Measurements from ENCODE around the gene RERE.

The RERE gene

GRCh38 chr1:8420318-8420717, 397.1 kb downstream of the RERE start:
- CTCF ChIA-PET, result interaction anchor here (0.8 kb wide), 1 partner anchor 19 kb away, joined by 3 read pairs; no protein-coding TSS in a partner anchor
- POLR2A ChIA-PET, result no interaction called here
- no peak for DNase-seq (ENCODE audit: extremely low spot score)
- TF ChIP-seq SP1 (IDR thresholded peaks at IDR 0.05) (no peak), LEF1 (IDR thresholded peaks at IDR 0.05; ENCODE audit: borderline replicate concordance) (no peak), ELF4 (IDR thresholded peaks at IDR 0.05) (no peak), SUZ12 (IDR thresholded peaks at IDR 0.05) (no peak), CTBP1 (IDR thresholded peaks at IDR 0.05; ENCODE audit: borderline replicate concordance) (no peak), ARNT (IDR thresholded peaks at IDR 0.05) (no peak), HDGF (IDR thresholded peaks at IDR 0.05; ENCODE audit: borderline replicate concordance) (no peak), NFRKB (IDR thresholded peaks at IDR 0.05) (no peak), ZNF384 (IDR thresholded peaks at IDR 0.05) (no peak), FOXM1 (IDR thresholded peaks at IDR 0.05; ENCODE audit: borderline replicate concordance) (no peak), L3MBTL2 (conservative IDR thresholded peaks at IDR 0.05) (no peak)

GRCh38 chr1:8419861-8420260, 397.6 kb downstream of the RERE start:
- TF ChIP-seq LEF1 (IDR thresholded peaks at IDR 0.05; ENCODE audit: borderline replicate concordance), result no peak
- no peak for TF ChIP-seq ARNT (IDR thresholded peaks at IDR 0.05)
- no peak for TF ChIP-seq FOXK2 (IDR thresholded peaks at IDR 0.05)
- no peak for TF ChIP-seq ZNF384 (IDR thresholded peaks at IDR 0.05)
- no peak for TF ChIP-seq HDGF (IDR thresholded peaks at IDR 0.05; ENCODE audit: borderline replicate concordance)
- no peak for TF ChIP-seq ELF4 (IDR thresholded peaks at IDR 0.05)
- no peak for TF ChIP-seq NFRKB (IDR thresholded peaks at IDR 0.05)
- no peak for TF ChIP-seq SP1 (IDR thresholded peaks at IDR 0.05)
- TF ChIP-seq L3MBTL2 (conservative IDR thresholded peaks at IDR 0.05), result no peak
- TF ChIP-seq FOXM1 (IDR thresholded peaks at IDR 0.05; ENCODE audit: borderline replicate concordance), result no peak
- TF ChIP-seq SUZ12 (IDR thresholded peaks at IDR 0.05), result no peak
- TF ChIP-seq CTBP1 (IDR thresholded peaks at IDR 0.05; ENCODE audit: borderline replicate concordance), result no peak
- TF ChIP-seq PKNOX1 (IDR thresholded peaks at IDR 0.05), result no peak
- no peak for TF ChIP-seq BHLHE40 (IDR thresholded peaks at IDR 0.05; ENCODE audit: borderline replicate concordance)
- no peak for TF ChIP-seq FOXA1 (IDR thresholded peaks at IDR 0.05)
- TF ChIP-seq TARDBP (IDR thresholded peaks at IDR 0.05), result no peak

GRCh38 chr1:8419172-8419571, 398.3 kb downstream of the RERE start:
- TF ChIP-seq ARNT (IDR thresholded peaks at IDR 0.05), result no peak
- DNase-seq (ENCODE audit: extremely low spot score), result no peak
- ChIA-PET CTCF (interaction anchor here (0.7 kb wide), 1 partner anchor 26 kb away, joined by 3 read pairs; no protein-coding TSS in a partner anchor), POLR2A (no interaction called here)

More at GRCh38 chr1:8419861-8420260, 397.6 kb downstream of the RERE start:
- CTCF ChIA-PET, result interaction anchor here (0.8 kb wide), 1 partner anchor 19 kb away, joined by 3 read pairs; no protein-coding TSS in a partner anchor
- POLR2A ChIA-PET, result no interaction called here
- no peak for DNase-seq (ENCODE audit: extremely low spot score)

- no peak for DNase-seq (ENCODE audit: extremely low spot score)
- ChIA-PET POLR2A (no interaction called here), CTCF (interaction anchor here (0.6 to 1.3 kb wide), 3 partner anchors 9 to 161 kb away, joined by 3 to 6 read pairs (median 5); no protein-coding TSS in a partner anchor)
- TF ChIP-seq ELF4 (IDR thresholded peaks at IDR 0.05) (no peak), TARDBP (IDR thresholded peaks at IDR 0.05) (no peak), CTBP1 (IDR thresholded peaks at IDR 0.05; ENCODE audit: borderline replicate concordance) (no peak), SP1 (IDR thresholded peaks at IDR 0.05) (no peak), PKNOX1 (IDR thresholded peaks at IDR 0.05) (no peak)
Measured at GRCh38 chr1:8418301-8418700, 399.1 kb downstream of the RERE start.

- TF ChIP-seq CTBP1 (IDR thresholded peaks at IDR 0.05; ENCODE audit: borderline replicate concordance) (no peak), ARNT (IDR thresholded peaks at IDR 0.05) (no peak), TARDBP (IDR thresholded peaks at IDR 0.05) (no peak), HDGF (IDR thresholded peaks at IDR 0.05; ENCODE audit: borderline replicate concordance) (no peak), SUZ12 (IDR thresholded peaks at IDR 0.05) (no peak), FOXM1 (IDR thresholded peaks at IDR 0.05; ENCODE audit: borderline replicate concordance) (no peak)
- POLR2A ChIA-PET, result no interaction called here
- CTCF ChIA-PET, result interaction anchor here (0.7 to 1.3 kb wide), 2 partner anchors 8 to 161 kb away, joined by 3 to 5 read pairs; no protein-coding TSS in a partner anchor
- DNase-seq (ENCODE audit: extremely low spot score), result no peak
Measured at GRCh38 chr1:8417625-8418024, 399.8 kb downstream of the RERE start.

- POLR2A ChIA-PET, result no interaction called here
- no peak for DNase-seq (ENCODE audit: extremely low spot score)
- CTCF ChIA-PET, result no interaction called here
- TF ChIP-seq LEF1 (IDR thresholded peaks at IDR 0.05; ENCODE audit: borderline replicate concordance), result no peak
- no peak for TF ChIP-seq HDGF (IDR thresholded peaks at IDR 0.05; ENCODE audit: borderline replicate concordance)
- TF ChIP-seq FOXK2 (IDR thresholded peaks at IDR 0.05), result no peak
- TF ChIP-seq FOXA1 (IDR thresholded peaks at IDR 0.05), result no peak
- TF ChIP-seq SP1 (IDR thresholded peaks at IDR 0.05), result no peak
- TF ChIP-seq SUZ12 (IDR thresholded peaks at IDR 0.05), result no peak
- no peak for TF ChIP-seq BHLHE40 (IDR thresholded peaks at IDR 0.05; ENCODE audit: borderline replicate concordance)
- TF ChIP-seq ELF4 (IDR thresholded peaks at IDR 0.05), result no peak
- no peak for TF ChIP-seq L3MBTL2 (conservative IDR thresholded peaks at IDR 0.05)
Measured at GRCh38 chr1:8416881-8417280, 400.6 kb downstream of the RERE start.

- POLR2A ChIA-PET, result no interaction called here
- TF ChIP-seq NFRKB (IDR thresholded peaks at IDR 0.05), result no peak
- TF ChIP-seq TARDBP (IDR thresholded peaks at IDR 0.05), result no peak
- no peak for TF ChIP-seq L3MBTL2 (conservative IDR thresholded peaks at IDR 0.05)
- no peak for TF ChIP-seq CTBP1 (IDR thresholded peaks at IDR 0.05; ENCODE audit: borderline replicate concordance)
- no peak for TF ChIP-seq SUZ12 (IDR thresholded peaks at IDR 0.05)
- TF ChIP-seq PKNOX1 (IDR thresholded peaks at IDR 0.05), result no peak
- TF ChIP-seq BHLHE40 (IDR thresholded peaks at IDR 0.05; ENCODE audit: borderline replicate concordance), result no peak
- TF ChIP-seq FOXK2 (IDR thresholded peaks at IDR 0.05), result no peak
- no peak for TF ChIP-seq ZNF384 (IDR thresholded peaks at IDR 0.05)
- TF ChIP-seq LEF1 (IDR thresholded peaks at IDR 0.05; ENCODE audit: borderline replicate concordance), result no peak
- no peak for TF ChIP-seq ARNT (IDR thresholded peaks at IDR 0.05)
- TF ChIP-seq FOXM1 (IDR thresholded peaks at IDR 0.05; ENCODE audit: borderline replicate concordance), result no peak
- no peak for TF ChIP-seq SP1 (IDR thresholded peaks at IDR 0.05)
- no peak for DNase-seq (ENCODE audit: extremely low spot score)
- CTCF ChIA-PET, result no interaction called here
Measured at GRCh38 chr1:8415526-8416278, 401.7 kb downstream of the RERE start.
